ENCODE results near the gene PAPSS1. TPM values are rescaled to one million over a fixed set of nuclear protein-coding genes. Genes with fewer than 3 reads are reported as not detected.

The PAPSS1 gene
- total and polyA plus RNA-seq, 2 experiments from 2014 or later: 72.0 to 85.8 TPM

DNA sequence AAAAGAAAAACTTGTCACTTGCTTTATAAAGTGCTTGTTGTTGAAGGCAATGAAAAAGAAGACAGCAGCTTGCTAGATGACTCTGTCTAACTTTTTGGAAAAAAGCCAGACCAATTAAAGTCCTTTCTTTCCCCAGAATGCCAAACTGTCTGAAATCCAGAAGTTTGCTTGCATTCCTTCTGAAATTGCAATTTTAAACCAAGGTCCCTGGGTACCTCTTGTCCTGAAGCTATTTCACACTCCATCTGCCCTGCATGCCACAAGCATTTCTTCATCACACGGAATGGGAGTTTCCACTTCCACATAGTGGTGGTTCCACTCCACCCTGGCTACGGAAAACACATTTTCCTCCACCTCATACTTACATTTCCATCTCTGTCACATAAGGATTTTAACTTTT is 101.0 kb downstream of the PAPSS1 start (continued):
- TF ChIP-seq, protein P1, sequence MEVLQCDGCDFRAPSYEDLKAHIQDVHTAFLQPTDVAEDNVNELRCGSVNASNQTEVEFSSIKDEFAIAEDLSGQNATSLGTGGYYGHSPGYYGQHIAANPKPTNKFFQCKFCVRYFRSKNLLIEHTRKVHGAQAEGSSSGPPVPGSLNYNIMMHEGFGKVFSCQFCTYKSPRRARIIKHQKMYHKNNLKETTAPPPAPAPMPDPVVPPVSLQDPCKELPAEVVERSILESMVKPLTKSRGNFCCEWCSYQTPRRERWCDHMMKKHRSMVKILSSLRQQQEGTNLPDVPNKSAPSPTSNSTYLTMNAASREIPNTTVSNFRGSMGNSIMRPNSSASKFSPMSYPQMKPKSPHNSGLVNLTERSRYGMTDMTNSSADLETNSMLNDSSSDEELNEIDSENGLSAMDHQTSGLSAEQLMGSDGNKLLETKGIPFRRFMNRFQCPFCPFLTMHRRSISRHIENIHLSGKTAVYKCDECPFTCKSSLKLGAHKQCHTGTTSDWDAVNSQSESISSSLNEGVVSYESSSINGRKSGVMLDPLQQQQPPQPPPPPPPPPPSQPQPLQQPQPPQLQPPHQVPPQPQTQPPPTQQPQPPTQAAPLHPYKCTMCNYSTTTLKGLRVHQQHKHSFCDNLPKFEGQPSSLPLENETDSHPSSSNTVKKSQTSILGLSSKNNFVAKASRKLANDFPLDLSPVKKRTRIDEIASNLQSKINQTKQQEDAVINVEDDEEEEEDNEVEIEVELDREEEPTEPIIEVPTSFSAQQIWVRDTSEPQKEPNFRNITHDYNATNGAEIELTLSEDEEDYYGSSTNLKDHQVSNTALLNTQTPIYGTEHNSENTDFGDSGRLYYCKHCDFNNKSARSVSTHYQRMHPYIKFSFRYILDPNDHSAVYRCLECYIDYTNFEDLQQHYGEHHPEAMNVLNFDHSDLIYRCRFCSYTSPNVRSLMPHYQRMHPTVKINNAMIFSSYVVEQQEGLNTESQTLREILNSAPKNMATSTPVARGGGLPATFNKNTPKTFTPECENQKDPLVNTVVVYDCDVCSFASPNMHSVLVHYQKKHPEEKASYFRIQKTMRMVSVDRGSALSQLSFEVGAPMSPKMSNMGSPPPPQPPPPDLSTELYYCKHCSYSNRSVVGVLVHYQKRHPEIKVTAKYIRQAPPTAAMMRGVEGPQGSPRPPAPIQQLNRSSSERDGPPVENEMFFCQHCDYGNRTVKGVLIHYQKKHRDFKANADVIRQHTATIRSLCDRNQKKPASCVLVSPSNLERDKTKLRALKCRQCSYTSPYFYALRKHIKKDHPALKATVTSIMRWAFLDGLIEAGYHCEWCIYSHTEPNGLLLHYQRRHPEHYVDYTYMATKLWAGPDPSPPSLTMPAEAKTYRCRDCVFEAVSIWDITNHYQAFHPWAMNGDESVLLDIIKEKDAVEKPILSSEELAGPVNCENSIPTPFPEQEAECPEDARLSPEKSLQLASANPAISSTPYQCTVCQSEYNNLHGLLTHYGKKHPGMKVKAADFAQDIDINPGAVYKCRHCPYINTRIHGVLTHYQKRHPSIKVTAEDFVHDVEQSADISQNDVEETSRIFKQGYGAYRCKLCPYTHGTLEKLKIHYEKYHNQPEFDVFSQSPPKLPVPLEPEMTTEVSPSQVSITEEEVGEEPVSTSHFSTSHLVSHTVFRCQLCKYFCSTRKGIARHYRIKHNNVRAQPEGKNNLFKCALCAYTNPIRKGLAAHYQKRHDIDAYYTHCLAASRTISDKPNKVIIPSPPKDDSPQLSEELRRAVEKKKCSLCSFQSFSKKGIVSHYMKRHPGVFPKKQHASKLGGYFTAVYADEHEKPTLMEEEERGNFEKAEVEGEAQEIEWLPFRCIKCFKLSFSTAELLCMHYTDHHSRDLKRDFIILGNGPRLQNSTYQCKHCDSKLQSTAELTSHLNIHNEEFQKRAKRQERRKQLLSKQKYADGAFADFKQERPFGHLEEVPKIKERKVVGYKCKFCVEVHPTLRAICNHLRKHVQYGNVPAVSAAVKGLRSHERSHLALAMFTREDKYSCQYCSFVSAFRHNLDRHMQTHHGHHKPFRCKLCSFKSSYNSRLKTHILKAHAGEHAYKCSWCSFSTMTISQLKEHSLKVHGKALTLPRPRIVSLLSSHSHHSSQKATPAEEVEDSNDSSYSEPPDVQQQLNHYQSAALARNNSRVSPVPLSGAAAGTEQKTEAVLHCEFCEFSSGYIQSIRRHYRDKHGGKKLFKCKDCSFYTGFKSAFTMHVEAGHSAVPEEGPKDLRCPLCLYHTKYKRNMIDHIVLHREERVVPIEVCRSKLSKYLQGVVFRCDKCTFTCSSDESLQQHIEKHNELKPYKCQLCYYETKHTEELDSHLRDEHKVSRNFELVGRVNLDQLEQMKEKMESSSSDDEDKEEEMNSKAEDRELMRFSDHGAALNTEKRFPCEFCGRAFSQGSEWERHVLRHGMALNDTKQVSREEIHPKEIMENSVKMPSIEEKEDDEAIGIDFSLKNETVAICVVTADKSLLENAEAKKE (CRISPR knock-in tag; IDR thresholded peaks at IDR 0.05): no peak
- TF ChIP-seq EZH2 (IDR thresholded peaks at IDR 0.05; ENCODE audit: low read depth, unreplicated experiment) (no peak), POLR2AphosphoS5 (IDR thresholded peaks at IDR 0.05; ENCODE audit: low read depth) (no peak), NANOG (IDR thresholded peaks at IDR 0.05; ENCODE audit: borderline replicate concordance) (no peak), JUNB (IDR thresholded peaks at IDR 0.05; ENCODE audit: unreplicated experiment) (no peak), ZNF331 (CRISPR knock-in tag; IDR thresholded peaks at IDR 0.05; ENCODE audit: low read depth) (no peak)

DNA sequence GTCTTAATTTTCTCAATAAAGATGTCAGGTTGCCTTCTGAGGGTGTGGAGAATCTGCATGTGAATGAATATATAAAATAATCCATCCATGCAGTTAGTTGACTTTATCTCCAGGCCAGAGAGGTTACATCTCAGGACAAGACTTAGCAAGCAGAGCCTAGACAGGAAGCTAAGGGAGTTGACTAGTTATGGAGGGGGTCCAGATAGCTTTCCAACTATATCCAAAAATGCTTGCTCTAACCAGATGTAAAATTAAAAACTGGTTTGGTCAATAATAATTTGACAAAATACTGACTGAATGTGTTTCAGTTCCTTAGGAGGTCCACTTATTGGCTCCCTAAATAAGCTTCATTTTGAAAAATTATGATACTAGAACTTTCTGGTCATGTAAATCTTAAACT is 101.4 kb downstream of the PAPSS1 start:
- no peaks in the 10 kb centered on the region for H3F3A ChIP-seq (replicated peaks; ENCODE audit: low read depth)
- no peaks in the 10 kb centered on the region for H3K27me3 ChIP-seq (ENCODE audit: insufficient read depth)
- no peak for DNase-seq (ENCODE audit: low spot score)
- Mint-ChIP-seq H3K27me3 (ENCODE audit: insufficient read depth, low read depth, poor library complexity) (peaks cover 3% of the 10 kb centered on the region), H3K9me3 (no peaks in the 10 kb centered on the region; the same call in 2 of the 3 replicates), H3K4me3 (no peak overlapping the region), H3K27ac (no peak overlapping the region), H3K36me3 (ENCODE audit: low read depth) (peaks cover 23% of the 10 kb centered on the region), H3K4me1 (no peaks in the 10 kb centered on the region)
- H4K20me1 ChIP-seq (replicated peaks; ENCODE audit: insufficient read depth): no peaks in the 10 kb centered on the region
- H3K9me2 ChIP-seq (ENCODE audit: insufficient read depth): no peaks in the 10 kb centered on the region
- peaks cover 3% of the 10 kb centered on the region; the same call in 1 of the 2 replicates for H3K79me2 ChIP-seq (replicated peaks; ENCODE audit: insufficient read depth)
- ATAC-seq: no peak
- H3K4me1 ChIP-seq (ENCODE audit: insufficient read depth): no peaks in the 10 kb centered on the region
- H3K4me2 ChIP-seq: no peak overlapping the region
- no peaks in the 10 kb centered on the region for H3K36me3 ChIP-seq (ENCODE audit: insufficient read depth)
- no peak overlapping the region for H3K4me3 ChIP-seq
- H2AFZ ChIP-seq: no peak overlapping the region
- no peak overlapping the region for H3K27ac ChIP-seq (ENCODE audit: low read depth)
- TF ChIP-seq JUNB (IDR thresholded peaks at IDR 0.05; ENCODE audit: unreplicated experiment): no peak
- TF ChIP-seq POLR2AphosphoS5 (IDR thresholded peaks at IDR 0.05; ENCODE audit: low read depth): no peak
- no peak for TF ChIP-seq ZNF114 (CRISPR knock-in tag; IDR thresholded peaks at IDR 0.05)
- TF ChIP-seq STAT1 (IDR thresholded peaks at IDR 0.05; ENCODE audit: unreplicated experiment): no peak
- no peak for TF ChIP-seq ZNF331 (CRISPR knock-in tag; IDR thresholded peaks at IDR 0.05; ENCODE audit: low read depth)
- TF ChIP-seq CREB1 (CRISPR knock-in tag; IDR thresholded peaks at IDR 0.05; ENCODE audit: low read depth): no peak
- TF ChIP-seq NANOG (IDR thresholded peaks at IDR 0.05; ENCODE audit: borderline replicate concordance): no peak
- TF ChIP-seq, protein P2, sequence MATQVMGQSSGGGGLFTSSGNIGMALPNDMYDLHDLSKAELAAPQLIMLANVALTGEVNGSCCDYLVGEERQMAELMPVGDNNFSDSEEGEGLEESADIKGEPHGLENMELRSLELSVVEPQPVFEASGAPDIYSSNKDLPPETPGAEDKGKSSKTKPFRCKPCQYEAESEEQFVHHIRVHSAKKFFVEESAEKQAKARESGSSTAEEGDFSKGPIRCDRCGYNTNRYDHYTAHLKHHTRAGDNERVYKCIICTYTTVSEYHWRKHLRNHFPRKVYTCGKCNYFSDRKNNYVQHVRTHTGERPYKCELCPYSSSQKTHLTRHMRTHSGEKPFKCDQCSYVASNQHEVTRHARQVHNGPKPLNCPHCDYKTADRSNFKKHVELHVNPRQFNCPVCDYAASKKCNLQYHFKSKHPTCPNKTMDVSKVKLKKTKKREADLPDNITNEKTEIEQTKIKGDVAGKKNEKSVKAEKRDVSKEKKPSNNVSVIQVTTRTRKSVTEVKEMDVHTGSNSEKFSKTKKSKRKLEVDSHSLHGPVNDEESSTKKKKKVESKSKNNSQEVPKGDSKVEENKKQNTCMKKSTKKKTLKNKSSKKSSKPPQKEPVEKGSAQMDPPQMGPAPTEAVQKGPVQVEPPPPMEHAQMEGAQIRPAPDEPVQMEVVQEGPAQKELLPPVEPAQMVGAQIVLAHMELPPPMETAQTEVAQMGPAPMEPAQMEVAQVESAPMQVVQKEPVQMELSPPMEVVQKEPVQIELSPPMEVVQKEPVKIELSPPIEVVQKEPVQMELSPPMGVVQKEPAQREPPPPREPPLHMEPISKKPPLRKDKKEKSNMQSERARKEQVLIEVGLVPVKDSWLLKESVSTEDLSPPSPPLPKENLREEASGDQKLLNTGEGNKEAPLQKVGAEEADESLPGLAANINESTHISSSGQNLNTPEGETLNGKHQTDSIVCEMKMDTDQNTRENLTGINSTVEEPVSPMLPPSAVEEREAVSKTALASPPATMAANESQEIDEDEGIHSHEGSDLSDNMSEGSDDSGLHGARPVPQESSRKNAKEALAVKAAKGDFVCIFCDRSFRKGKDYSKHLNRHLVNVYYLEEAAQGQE (IDR thresholded peaks at IDR 0.05; ENCODE audit: unreplicated experiment): no peak
